ENCODE measurements around the gene OSBP2.
A peak's percentile ranks its signal among the peaks of the same experiment; 100 is the strongest.
"Not testable (repeated sequence)": the region's sequence is repeated elsewhere in the genome, so short reads cannot be mapped to it uniquely, and the experiment has no call there.

Gene OSBP2

DNA sequence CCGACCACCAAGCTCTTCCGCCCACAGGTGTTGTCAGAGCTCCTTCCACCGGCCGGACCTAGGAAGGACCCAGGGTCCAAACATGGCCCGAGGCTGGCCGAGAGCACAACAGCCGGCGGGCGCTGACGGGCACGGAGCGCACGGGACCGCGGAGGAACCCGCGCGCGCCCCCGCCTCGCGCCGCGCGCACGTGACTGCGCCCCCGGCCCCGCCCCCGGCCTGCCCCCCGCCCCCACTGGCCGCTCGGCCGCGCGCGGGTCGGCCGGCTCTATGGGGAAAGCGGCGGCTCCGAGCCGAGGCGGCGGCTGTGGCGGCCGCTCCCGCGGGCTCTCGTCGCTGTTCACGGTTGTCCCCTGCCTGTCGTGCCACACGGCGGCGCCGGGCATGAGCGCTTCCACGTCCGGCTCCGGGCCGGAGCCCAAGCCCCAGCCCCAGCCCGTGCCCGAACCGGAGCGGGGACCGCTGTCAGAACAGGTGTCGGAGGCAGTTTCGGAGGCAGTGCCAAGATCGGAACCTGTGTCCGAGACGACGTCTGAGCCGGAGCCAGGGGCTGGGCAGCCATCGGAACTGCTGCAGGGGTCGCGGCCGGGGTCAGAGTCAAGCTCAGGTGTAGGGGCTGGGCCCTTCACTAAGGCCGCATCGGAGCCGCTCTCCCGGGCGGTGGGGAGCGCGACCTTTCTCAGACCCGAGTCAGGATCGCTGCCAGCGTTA, at the start of gene OSBP2:
TSS of gene OSBP2 (plus strand) at position 235 of the 711 bp plus-strand sequence. CDS start at position 271, 36 bp downstream.
- DNase-seq = peak; percentile 11

GRCh38 chr22:30646518-30647160, 48.0 kb upstream of the OSBP2 start:
- DNase-seq = no peak

DNA sequence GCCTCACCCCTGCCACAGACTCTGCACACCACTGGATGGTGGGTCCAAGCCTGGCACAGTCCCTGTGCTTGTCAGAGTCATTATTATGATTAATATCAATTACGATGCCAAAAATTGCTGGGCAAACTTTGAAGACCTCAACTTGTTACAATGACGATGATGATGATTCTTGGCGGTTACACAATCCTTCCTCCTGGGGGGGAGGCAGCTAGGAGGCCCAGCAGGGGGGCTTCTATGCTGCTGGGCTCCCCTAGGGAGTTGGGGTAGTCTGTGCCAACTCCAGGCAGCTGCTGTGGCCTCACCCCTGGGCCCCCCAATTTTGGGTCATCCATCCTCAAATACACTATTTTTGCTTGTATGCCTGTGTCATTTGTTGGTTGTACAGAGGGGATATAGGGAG, 47.1 kb upstream of the OSBP2 start:
- DNase-seq = no peak

- DNase-seq = no peak
Measured at GRCh38 chr22:30648825-30649224, 45.8 kb upstream of the OSBP2 start.

DNA sequence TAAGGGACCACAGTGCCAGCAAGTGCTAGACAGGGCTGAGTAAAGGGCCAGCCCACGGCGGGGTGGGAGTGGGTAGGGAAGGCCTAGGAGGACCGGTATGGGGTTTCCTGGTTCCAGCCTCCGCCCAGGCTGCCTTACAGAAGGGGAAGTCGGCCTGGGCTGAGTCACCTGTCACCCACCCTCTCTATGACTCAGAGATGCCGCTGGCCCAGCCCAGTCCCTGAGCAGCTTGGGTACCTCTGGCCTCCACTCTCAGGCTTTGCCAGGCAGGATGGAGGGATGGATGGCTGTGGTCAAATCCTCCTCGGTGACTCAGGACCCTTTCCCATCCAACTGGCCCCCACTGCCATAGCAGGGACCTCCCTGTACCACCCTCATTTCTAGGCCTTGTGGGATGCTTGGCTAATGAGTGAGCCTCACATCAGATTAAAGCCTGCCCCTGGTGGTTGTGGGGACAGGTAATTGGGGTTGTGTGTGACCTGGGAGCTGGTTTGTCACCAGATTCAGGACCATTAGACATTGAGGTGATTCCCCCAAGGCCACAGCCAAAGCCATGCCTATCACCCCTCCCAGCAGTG, 45.2 kb upstream of the OSBP2 start:
- DNase-seq = peak; percentile 71

DNA sequence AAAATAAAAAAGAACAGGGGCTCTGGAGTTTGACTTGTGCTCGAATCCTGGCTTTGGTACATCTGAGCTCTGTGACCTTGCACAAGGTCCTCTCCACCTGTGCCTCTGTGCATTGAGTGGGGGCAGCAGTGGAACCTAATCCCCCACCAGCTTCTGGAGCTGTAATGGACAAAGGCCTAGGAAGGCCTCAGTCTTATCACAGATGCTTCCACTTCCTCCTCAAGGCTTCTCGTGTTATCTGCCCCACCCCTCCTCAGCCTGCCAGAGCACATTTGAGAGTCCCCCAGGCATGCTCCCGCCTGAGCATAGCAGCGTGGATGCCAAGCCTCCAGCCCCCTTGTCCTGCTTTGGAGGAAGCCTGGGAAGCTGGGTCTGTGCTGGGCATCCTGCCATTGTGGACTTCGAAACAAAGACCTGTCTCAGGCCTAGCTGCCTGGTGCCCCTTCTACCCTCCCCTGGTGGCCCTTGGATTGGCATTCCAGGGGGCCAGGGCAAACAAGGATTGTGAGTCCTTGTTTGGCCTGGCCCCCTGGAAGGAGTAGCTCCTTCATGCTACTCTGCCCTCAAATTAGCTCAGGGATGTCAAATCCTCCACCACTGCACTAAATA, 44.1 kb upstream of the OSBP2 start:
- no peak for DNase-seq

DNA sequence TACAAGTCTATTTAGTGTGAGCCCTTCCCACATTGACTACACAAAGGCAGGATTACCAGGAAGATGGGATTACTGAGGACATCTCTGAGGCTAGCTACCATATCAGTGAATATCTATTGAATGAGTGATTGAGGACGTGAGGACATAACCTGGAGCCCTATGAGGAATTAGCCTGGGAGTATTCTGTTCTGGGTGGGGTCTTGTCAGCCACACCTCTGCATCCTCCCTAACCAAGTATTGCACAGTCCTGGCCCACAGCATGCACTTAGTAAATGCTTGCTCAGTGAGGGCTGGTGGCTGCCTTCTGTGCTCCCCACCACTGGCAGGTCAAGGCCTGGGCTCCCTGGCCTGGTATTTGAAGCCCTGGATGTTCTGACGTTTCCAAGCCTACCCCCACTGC, 41.8 kb upstream of the OSBP2 start:
- DNase-seq = no peak

DNA sequence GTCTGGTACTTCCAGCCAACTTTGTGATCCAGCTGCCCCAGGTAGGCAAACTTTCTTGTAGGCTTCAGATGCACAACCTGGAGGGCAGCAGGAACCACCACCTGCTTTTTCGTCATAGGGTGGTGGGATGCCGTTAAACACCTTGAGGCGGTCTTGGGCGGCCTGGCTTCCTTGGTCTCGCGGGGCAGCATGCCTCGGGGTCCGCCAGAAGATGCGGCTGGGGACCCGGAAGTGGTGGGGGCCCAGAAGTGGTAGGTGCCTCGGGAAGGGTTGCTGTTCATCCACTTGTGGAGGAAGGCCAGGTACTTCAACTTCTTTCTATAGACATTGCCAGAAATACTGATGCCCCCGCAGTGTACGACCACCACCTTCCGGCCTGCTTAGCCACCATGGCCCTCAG, 40.3 kb upstream of the OSBP2 start:
- no peak for DNase-seq

DNA sequence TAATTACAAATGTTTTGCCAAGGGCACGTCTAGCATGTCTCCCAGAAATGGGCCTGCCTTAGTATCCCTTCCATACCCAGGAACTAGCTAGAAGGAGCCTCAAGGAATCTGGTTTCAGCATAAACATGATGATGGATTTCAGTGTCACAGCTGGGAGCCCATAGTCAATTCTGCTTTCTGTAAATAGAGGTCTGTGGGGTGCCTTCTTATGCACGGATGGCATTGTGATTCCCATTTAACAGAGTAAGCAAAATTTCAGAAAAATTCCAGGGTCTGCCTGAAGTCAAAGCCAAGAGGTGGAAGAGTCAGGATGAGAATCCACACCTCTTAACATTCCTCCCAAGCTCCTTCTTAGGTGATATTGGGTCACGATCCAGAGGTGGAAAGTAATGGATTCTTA, 39.1 kb upstream of the OSBP2 start:
- DNase-seq = no peak

- no peak for DNase-seq
Measured at GRCh38 chr22:30662040-30662439, 32.6 kb upstream of the OSBP2 start.

GRCh38 chr22:30664798-30665197, 29.9 kb upstream of the OSBP2 start:
- DNase-seq = no peak

DNA sequence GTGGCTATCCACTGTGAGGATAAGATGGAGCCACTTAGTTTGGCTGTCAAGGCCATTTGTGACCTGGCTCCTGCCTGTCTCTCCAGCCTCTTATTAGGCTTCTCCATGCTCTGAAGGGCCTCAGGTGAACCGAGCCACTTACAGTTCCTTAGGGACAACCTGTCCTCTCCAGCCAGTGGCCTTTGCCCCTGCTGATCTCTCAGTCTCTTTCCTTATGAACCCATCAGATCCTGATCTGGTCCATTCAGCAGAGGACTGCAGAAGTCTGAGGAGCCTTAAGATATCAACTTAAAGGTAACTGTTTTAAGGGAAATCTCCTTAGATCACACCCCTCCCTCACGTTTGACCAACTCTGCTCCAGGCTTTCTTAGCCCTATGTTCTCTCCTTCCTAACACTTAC, 29.4 kb upstream of the OSBP2 start:
- DNase-seq = no peak

DNA sequence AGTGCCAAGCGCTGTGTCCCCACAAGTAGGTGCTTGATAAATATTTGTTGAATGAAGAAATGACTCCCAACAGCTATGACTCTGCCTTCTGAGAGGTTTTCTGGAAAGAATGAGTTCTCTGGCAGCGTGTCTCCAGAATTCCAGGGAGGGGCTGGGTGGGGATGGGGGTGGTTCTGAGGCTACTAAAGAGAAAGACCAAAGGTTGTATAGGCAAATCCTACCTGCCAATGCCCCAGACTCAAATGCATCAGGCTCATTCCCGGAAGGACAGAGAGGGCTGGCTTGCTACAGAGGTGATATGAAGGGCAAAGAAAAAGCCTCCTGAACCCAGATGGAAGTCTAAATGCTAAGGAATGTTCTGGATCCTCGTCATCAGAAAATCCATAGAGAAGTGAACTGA, 28.9 kb upstream of the OSBP2 start:
- DNase-seq = no peak

DNA sequence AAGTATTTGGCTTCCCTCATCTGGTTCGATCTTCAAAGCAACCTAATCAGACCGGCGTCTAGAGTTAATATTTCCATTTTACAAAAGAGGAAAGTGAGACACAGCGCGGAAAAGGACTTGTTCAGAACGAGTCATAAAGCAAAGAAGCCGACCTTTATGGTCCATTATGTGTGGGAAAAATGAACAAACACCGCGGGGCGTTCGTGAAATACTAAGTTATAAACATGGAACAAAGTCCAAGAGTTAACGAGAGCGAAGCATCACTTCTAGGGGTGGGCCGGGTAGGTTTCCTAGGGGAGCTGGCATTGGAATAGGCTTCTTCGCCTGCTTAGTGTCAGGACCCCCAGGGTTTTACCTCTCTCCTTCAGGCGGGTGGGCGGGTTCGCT, 27.6 kb upstream of the OSBP2 start:
- no peak for DNase-seq

DNA sequence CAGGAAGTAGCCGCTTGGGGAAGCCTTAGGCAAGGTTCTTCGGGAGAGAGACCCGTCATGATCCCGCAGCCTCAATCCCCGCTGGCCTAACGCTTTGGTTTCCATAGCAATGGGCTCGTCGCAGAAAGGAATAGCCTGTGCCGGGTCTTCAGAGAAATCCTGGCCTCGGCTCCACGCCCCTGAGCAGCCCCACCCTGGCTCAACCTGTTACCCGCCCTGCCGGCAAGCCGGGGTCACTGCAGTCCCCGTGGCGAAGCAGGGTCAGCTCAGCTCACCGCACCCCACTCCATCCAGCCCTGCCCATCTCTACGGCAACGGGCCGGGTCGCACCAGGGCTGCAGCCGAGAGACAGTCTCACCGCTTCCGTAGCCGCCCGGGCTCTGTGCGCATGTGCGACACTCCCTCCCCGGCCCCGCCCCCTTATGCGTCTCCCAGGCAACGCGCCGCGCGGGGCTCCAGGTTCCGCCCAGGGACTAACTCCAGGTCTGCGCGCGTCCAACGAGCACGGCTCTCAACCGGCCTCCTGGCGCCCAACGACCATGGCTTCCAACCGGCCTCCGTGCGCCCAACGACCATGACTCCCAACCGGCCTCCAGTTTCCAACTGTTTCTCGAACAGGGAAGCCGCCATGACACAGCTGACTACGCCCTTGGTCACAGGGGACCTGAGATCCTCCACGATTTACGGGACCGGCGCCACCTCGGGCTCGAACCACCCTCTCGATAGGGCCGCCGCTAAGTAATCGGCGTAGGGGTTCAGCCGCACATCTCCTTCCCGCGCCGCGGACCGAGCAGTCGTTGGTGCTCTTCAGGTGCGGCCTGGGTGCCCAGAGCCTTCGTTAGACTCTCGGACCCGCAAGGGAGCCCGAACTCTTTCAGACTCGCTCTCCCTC, 26.9 kb upstream of the OSBP2 start, which contains the start of gene DUSP18:
TSS of gene DUSP18 (minus strand) at position 382 of the 892 bp plus-strand sequence. CDS start 3,872 bp downstream, outside the sequence.
- peak; percentile 88 for DNase-seq

- DNase-seq = no peak
Measured at GRCh38 chr22:30668386-30668710, 26.3 kb upstream of the OSBP2 start.

- no peak for DNase-seq
Measured at GRCh38 chr22:30671071-30671470, 23.6 kb upstream of the OSBP2 start.

DNA sequence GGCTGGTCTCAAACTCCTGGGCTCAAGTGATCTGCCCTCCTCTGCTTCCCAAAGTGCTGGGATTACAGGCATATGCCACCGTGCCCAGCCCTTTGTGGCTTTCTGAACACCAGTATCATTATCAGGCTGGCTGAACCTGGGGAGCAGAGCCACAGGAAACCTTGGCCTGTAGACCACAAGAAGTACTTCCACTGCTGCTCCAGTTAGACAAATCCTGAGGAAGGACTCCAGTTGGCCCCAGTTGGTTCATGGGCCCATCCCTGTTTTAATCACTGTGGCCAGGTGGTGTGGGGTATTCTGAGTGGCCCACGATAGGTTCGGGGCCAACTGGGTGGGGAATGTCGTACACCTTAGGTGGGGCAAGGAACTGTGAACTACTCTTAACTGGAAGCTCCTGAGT, 21.5 kb upstream of the OSBP2 start:
- DNase-seq = no peak

DNA sequence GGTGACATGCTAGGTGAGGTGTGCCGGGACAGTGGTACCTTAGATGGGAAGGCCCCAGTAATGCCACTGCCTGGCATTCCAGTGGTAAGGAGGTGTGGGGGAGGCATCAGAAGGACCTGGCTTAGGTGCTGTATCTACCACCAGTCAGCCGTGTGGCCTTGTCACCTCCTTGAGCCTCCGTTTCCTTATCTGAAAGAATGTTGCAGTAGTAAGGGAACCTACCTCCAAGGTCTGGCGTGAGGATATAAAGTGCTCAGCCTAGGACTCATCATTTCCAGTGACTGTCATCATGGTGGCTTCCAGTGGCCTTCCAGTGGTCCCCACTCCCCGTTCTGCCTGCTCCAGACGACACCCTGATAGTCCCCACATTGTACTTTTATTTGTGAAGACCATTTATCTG, 20.2 kb upstream of the OSBP2 start:
- DNase-seq = no peak

GRCh38 chr22:30675436-30675835, 19.2 kb upstream of the OSBP2 start:
- DNase-seq = no peak

- DNase-seq = not testable (repeated sequence)
Measured at GRCh38 chr22:30676565-30676964, 18.1 kb upstream of the OSBP2 start.

- not testable (repeated sequence) for DNase-seq
Measured at GRCh38 chr22:30679895-30680690, 14.6 kb upstream of the OSBP2 start.
